GM12878 (cell line): ENCODE results near the gene ZFP3. TPM values are rescaled to one million over a fixed set of nuclear protein-coding genes. Genes with fewer than 3 reads are reported as not detected.
A peak's percentile ranks its signal among the peaks of the same experiment; 100 is the strongest.

Source experiments
- ATAC-seq: fragments of 200-7000 bp; cut with Tn5 transposase; 3 replicates; pipeline ENCODE4 v1.9.1; 2020; ENCODE audit warnings: mild to moderate bottlenecking, moderate library complexity
- BruUV-seq: library from RNA; stranded (reverse); fragments of 400-500 nt; replicated peaks from 2 replicates; lab custom pipeline; 2021; lab: Mats Ljungman, UMichigan
- CTCF ChIA-PET: fragments of 300-600 bp; sonication (Branson Sonifier 250); formaldehyde crosslinking; extraction: SDS; loops from one replicate; lab custom pipeline; 2021; ENCODE audit warnings: inconsistent platforms; lab: Yijun Ruan, JAX
- POLR2A ChIA-PET: fragments of 350-600 bp; formaldehyde crosslinking; extraction: SDS; loops from one replicate; lab custom pipeline; 2021; ENCODE audit warnings: inconsistent platforms; lab: Charles Lee
- RAD21 ChIA-PET: fragments of 300-600 bp; sonication (Branson Sonifier 250); formaldehyde crosslinking; loops from one replicate; lab custom pipeline; 2023; ENCODE audit warnings: antibody characterized with exemption; ENCODE audit not compliant: unreplicated experiment; lab: Charles Lee
- SMC1A ChIA-PET: fragments of 300-600 bp; sonication (Branson Sonifier 250); formaldehyde crosslinking; loops from one replicate; lab custom pipeline; 2023; ENCODE audit not compliant: unreplicated experiment, uncharacterized antibody; lab: Charles Lee
- DNase-seq: peaks from one replicate; pipeline ENCODE4 v3.0.0-alpha.2; 2011; ENCODE audit warnings: low read depth, low spot score
- FAIRE-seq: peaks from 3 replicates; lab custom pipeline; 2011; peaks lifted over from hg19 to GRCh38; lab: Jason Lieb, UNC
- H2AFZ ChIP-seq: 2 replicates; pipeline ENCODE4 v1.6.0; 2011; ENCODE audit warnings: low read depth, low read length, control low read depth; ENCODE audit not compliant: control insufficient read depth
- H3K27ac ChIP-seq: 2 replicates; pipeline ENCODE4 v1.5.1; 2011; ENCODE audit warnings: control low read depth; ENCODE audit not compliant: control insufficient read depth, insufficient read depth
- H3K27me3 ChIP-seq, 2 experiments: replicated peaks in 1 of 2; 2 replicates each; pipeline versions ENCODE4 v1.6.0 to v1.6.1; 2011; ENCODE audit warnings: low read length in 1 of 2; ENCODE audit not compliant: control insufficient read depth in 2 of 2, insufficient read depth in 2 of 2
- H3K36me3 ChIP-seq, 2 experiments: 2 replicates each; pipeline ENCODE4 v1.5.1; 2011; ENCODE audit warnings: low read length in 1 of 2; ENCODE audit not compliant: control insufficient read depth in 2 of 2, insufficient read depth in 2 of 2
- H3K4me1 ChIP-seq: 2 replicates; pipeline ENCODE4 v1.6.1; 2011; ENCODE audit warnings: mild to moderate bottlenecking, low read length, moderate library complexity, mixed read lengths; ENCODE audit not compliant: control insufficient read depth, insufficient read depth
- H3K4me2 ChIP-seq: 2 replicates; pipeline ENCODE4 v1.6.0; 2011; ENCODE audit warnings: control low read depth; ENCODE audit not compliant: control insufficient read depth, insufficient read depth
- H3K4me3 ChIP-seq: fragments of 200-600 bp; sonication (generic); 2 replicates; pipeline ENCODE4 v1.5.1; 2016
- H3K79me2 ChIP-seq: 2 replicates; pipeline ENCODE4 v1.6.0; 2011; ENCODE audit warnings: low read length; ENCODE audit not compliant: control insufficient read depth, insufficient read depth
- H3K9ac ChIP-seq: 2 replicates; pipeline ENCODE4 v1.8.0; 2011; ENCODE audit warnings: low read length, control low read depth, mixed read lengths; ENCODE audit not compliant: control insufficient read depth, insufficient read depth
- H3K9me3 ChIP-seq: replicated peaks from 3 replicates; pipeline ENCODE4 v1.5.1; 2011; ENCODE audit warnings: mild to moderate bottlenecking, low read length; ENCODE audit not compliant: control insufficient read depth, insufficient read depth
- H4K20me1 ChIP-seq: 2 replicates; pipeline ENCODE4 v1.6.0; 2011; ENCODE audit not compliant: control insufficient read depth, insufficient read depth
- BCLAF1 ChIP-seq: fragments of 450-650 bp; IDR thresholded peaks from 2 replicates; pipeline ENCODE4 v1.6.1; 2017; ENCODE audit warnings: antibody characterized with exemption, mild to moderate bottlenecking, moderate library complexity
- CBX5 ChIP-seq: sonication (generic); IDR thresholded peaks from 2 replicates; pipeline ENCODE4 v1.6.1; 2016; ENCODE audit warnings: low read depth, moderate library complexity, mild to moderate bottlenecking, inconsistent platforms
- CHD2 ChIP-seq: IDR thresholded peaks from 2 replicates; pipeline ENCODE4 v1.6.1; 2011; ENCODE audit warnings: low read depth, low read length, improper control_type of control experiment, borderline replicate concordance
- E4F1 ChIP-seq: fragments of 450-650 bp; IDR thresholded peaks from 2 replicates; pipeline ENCODE4 v1.6.1; 2018; ENCODE audit warnings: borderline replicate concordance, mild to moderate bottlenecking; ENCODE audit not compliant: partially characterized antibody
- MAX ChIP-seq: IDR thresholded peaks from 2 replicates; pipeline ENCODE4 v1.6.1; 2012; ENCODE audit warnings: low read depth, low read length, improper control_type of control experiment
- REST ChIP-seq: IDR thresholded peaks from 2 replicates; pipeline ENCODE4 v1.6.1; 2012; ENCODE audit warnings: mild to moderate bottlenecking, low read depth, low read length
- SIX5 ChIP-seq: IDR thresholded peaks from 2 replicates; pipeline ENCODE4 v1.6.1; 2011; ENCODE audit warnings: mild to moderate bottlenecking, low read depth, low read length, moderate library complexity; ENCODE audit not compliant: severe bottlenecking
- TCF12 ChIP-seq: IDR thresholded peaks from 2 replicates; pipeline ENCODE4 v1.6.1; 2011; ENCODE audit warnings: low read depth, mild to moderate bottlenecking, low read length
- TCF3 ChIP-seq: IDR thresholded peaks from 2 replicates; pipeline ENCODE4 v1.6.1; 2012; ENCODE audit warnings: low read depth, mild to moderate bottlenecking, low read length, borderline replicate concordance; ENCODE audit not compliant: insufficient read depth
- WRNIP1 ChIP-seq: IDR thresholded peaks from 2 replicates; pipeline ENCODE4 v1.6.1; 2011; ENCODE audit warnings: low read depth, low read length, improper control_type of control experiment, borderline replicate concordance
- ZBED1 ChIP-seq: IDR thresholded peaks from 2 replicates; pipeline ENCODE4 v1.6.1; 2016; ENCODE audit warnings: borderline replicate concordance
- ZNF274 ChIP-seq: IDR thresholded peaks from one replicate; pipeline ENCODE4 v1.8.0; 2011; ENCODE audit not compliant: insufficient read length, insufficient read depth
- WGBS: methylation state at CpG from one replicate; pipeline ENCODE4 v1.1.6; 2016; ENCODE audit warnings: low lambda C conversion rate; ENCODE audit not compliant: insufficient replicate concordance, insufficient coverage; ENCODE audit errors: missing lambda C conversion rate; 5-methylcytosine and 5-hydroxymethylcytosine counted together
- in situ Hi-C: fragments of 300-500 bp; cut with MboI; formaldehyde crosslinking; loops from 9 replicates; pipeline ENCODE4 v1.14.3; 2018; ENCODE audit warnings: mixed read lengths
- intact Hi-C: fragments of 100-400 bp; cut with micrococcal nuclease; formaldehyde crosslinking; loops from one replicate; pipeline ENCODE4 v1.14.2; 2022; ENCODE audit not compliant: unreplicated experiment
- polyA plus RNA-seq, 11 experiments: library from polyadenylated mRNA; depleted of rRNA in 4 of 11; unstranded in 6 of 11; stranded (reverse) in 5 of 11; fragments of >200 nt; fragmentation: Nextera tagmentation in 4 of 11; fragmentation: Illumina TruSeq in 1 of 11; extraction: Ambion mirVana in 4 of 11; extraction: Trizol in 1 of 11; gene quantifications; 1 replicate in 1 of 11; 2 replicates in 10 of 11; pipeline versions ENCODE4 v1.2.1 to v1.2.3, GENCODE V29; 2011 to 2016; ENCODE audit warnings: inconsistent platforms in 2 of 11, missing spikeins in 2 of 11, low read depth in 1 of 11
- total RNA-seq, 4 experiments: library from RNA; depleted of rRNA in 3 of 4; stranded (reverse); fragments of >200 nt in 3 of 4; fragmentation: Illumina TruSeq in 1 of 4; extraction: Trizol in 1 of 4; gene quantifications; 2 replicates each; pipeline versions ENCODE4 v1.2.1 to v1.2.3, GENCODE V29; 2013 to 2021

The ZFP3 gene
- total and polyA plus RNA-seq, 10 of the 15 experiments (the other 5 are each of a cell fraction or from before 2014, with no cell fraction given), result 0.37 to 4.1 (median 1.6) TPM

- TF ChIP-seq SIX5 (no peak), CHD2 (no peak), REST (no peak), TCF12 (no peak), MAX (no peak)
Observed at GRCh38 chr17:5080591-5080990, 2.3 kb downstream of the ZFP3 start (continued).

GRCh38 chr17:5092218-5093010, 14.1 kb downstream of the ZFP3 start:
- H3K4me2 ChIP-seq, result no peak overlapping the region
- H3K36me3 ChIP-seq, result peaks cover 0 to 3% of the 10 kb centered on the region in 2 experiments; a peak in 2 of 4 replicates
- WGBS, result 78% methylated on average over 6 of the region's 6 CpGs
- RAD21 ChIA-PET, result no interaction called here
- DNase-seq, result no peak
- H2AFZ ChIP-seq, result no peak overlapping the region
- no peak for ATAC-seq
- no peak for TF ChIP-seq ZBED1
- no peak for TF ChIP-seq TCF3
- 0 out of 2 replicates have a peak, but pooled peaks have one; percentile 69 for TF ChIP-seq CBX5
- TF ChIP-seq WRNIP1, result no peak
- peak; percentile 77 for TF ChIP-seq ZNF274
- TF ChIP-seq E4F1, result no peak
- no peak for TF ChIP-seq BCLAF1
- TF ChIP-seq, all 136 proteins: peak for 2
- no peak overlapping the region for H3K27ac ChIP-seq
- in situ Hi-C loops (no loop called here), intact Hi-C loops (no loop called here)
- BruUV-seq, result no TSS peak
- peaks cover 70% of the 10 kb centered on the region for H3K9me3 ChIP-seq
- ChIA-PET POLR2A (no interaction called here), SMC1A (interaction anchor here (0.6 to 1.4 kb wide), 6 partner anchors 18 to 240 kb away, joined by 3 to 5 read pairs (median 3); no protein-coding TSS in a partner anchor), CTCF (interaction anchor here (0.5 kb wide), 1 partner anchor 106 kb away, joined by 3 read pairs; no protein-coding TSS in a partner anchor)
- no peaks in the 10 kb centered on the region for H3K79me2 ChIP-seq
- H3K4me3 ChIP-seq, result no peak overlapping the region
- no peaks in the 10 kb centered on the region for H4K20me1 ChIP-seq
- no peak for FAIRE-seq
- H3K27me3 ChIP-seq, result no peaks in the 10 kb centered on the region; a peak in 1 of 4 replicates
- no peaks in the 10 kb centered on the region for H3K4me1 ChIP-seq
- no peak overlapping the region for H3K9ac ChIP-seq
